RWPE1 (cell line): Measurements from ENCODE around the gene GP9.

Source experiments
- CTCF ChIA-PET: fragments of 350-600 bp; sonication (Branson Sonifier 250); formaldehyde crosslinking; extraction: SDS; loops from one replicate; lab custom pipeline; 2021; lab: Yijun Ruan, JAX
- POLR2A ChIA-PET: fragments of 400-600 bp; formaldehyde crosslinking; extraction: SDS; loops from one replicate; lab custom pipeline; 2020; ENCODE audit warnings: antibody characterized with exemption; ENCODE audit not compliant: low non-redundant PET; lab: Yijun Ruan, JAX
- DNase-seq: peaks from one replicate; pipeline ENCODE4 v3.0.0; 2012; ENCODE audit warnings: low spot score
- H3K27ac ChIP-seq: fragments of 450-650 bp; 2 replicates; pipeline ENCODE4 v1.5.1; 2017
- TF ChIP-seq, protein P1 (sequence below): fragments of 450-650 bp; conservative IDR thresholded peaks from 2 replicates; pipeline ENCODE4 v1.5.1; 2017; ENCODE audit warnings: low read depth, mild to moderate bottlenecking

The GP9 gene

DNA sequence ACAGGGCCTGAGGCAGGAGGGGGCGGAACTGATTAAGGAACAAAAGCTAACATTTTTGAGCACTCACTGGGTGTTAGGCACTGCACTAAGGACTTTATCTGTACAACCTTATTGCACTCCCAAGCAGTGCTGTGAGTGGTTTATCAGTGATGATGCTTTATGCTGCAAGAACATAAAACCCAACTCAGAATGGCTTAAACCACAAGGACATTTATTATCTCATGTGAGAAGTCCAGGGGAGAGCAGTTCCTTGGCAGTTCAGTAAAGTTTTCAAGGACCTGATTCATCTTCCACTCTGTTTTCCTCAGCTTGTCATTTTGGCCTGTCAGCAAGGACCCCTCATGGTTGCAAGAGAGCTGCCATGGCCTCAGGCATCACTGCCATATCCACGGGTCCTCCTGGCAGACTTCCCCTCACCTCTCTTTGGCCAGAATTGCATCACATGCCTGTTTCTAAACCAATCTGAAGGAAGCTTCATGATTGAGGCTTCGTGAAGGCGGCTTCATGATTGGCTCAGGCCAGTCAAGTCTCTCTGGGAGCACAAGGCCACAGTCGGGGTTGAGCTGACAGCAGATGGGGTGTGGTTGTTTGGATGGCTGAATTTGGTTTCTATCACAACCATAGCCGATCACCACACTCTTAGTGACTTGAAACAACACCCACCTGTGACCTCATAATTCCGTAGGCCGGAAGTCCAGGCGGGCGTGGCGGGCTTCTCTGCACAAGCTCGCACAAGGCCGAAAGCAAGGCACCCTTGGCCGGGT is 43.7 kb upstream of the GP9 start:
- CTCF ChIA-PET = interaction anchor here (0.6 to 2.7 kb wide), 6 partner anchors 11 to 134 kb away, joined by 3 to 21 read pairs (median 4); partner anchors contain the start of gene CFAP92
- DNase-seq = no peak
- H3K27ac ChIP-seq = no peak overlapping the region
- POLR2A ChIA-PET = interaction anchor here (0.5 kb wide), 1 partner anchor 138 kb away, joined by 7 read pairs; no protein-coding TSS in a partner anchor
- TF ChIP-seq, protein P1, sequence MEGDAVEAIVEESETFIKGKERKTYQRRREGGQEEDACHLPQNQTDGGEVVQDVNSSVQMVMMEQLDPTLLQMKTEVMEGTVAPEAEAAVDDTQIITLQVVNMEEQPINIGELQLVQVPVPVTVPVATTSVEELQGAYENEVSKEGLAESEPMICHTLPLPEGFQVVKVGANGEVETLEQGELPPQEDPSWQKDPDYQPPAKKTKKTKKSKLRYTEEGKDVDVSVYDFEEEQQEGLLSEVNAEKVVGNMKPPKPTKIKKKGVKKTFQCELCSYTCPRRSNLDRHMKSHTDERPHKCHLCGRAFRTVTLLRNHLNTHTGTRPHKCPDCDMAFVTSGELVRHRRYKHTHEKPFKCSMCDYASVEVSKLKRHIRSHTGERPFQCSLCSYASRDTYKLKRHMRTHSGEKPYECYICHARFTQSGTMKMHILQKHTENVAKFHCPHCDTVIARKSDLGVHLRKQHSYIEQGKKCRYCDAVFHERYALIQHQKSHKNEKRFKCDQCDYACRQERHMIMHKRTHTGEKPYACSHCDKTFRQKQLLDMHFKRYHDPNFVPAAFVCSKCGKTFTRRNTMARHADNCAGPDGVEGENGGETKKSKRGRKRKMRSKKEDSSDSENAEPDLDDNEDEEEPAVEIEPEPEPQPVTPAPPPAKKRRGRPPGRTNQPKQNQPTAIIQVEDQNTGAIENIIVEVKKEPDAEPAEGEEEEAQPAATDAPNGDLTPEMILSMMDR = no peak

DNA sequence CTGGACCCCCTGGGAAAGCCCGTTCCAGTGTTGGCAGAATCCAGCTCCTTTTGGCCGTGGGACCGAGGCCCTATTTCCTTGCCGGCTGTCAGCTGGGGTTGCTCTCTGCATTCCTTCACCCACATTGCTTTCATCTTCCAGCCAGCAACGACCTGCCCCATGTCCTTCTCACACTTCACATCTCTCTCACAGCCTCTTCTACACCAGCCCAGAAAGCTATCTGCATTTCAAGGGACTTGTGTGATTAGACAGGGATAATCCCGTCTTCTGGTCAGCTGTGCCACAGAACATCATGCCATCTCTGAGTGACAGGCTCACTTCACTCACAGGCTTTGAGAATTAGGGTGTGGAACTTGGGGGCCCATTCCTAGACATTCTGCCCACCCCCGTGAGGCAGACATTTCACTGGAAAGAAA is 43.1 kb upstream of the GP9 start:
- TF ChIP-seq, protein P1 = no peak
- no peak for DNase-seq
- no peak overlapping the region for H3K27ac ChIP-seq
- CTCF ChIA-PET = interaction anchor here (0.8 to 2.7 kb wide), 3 partner anchors 13 to 48 kb away, joined by 3 to 21 read pairs (median 9); no protein-coding TSS in a partner anchor
- POLR2A ChIA-PET = no interaction called here

DNA sequence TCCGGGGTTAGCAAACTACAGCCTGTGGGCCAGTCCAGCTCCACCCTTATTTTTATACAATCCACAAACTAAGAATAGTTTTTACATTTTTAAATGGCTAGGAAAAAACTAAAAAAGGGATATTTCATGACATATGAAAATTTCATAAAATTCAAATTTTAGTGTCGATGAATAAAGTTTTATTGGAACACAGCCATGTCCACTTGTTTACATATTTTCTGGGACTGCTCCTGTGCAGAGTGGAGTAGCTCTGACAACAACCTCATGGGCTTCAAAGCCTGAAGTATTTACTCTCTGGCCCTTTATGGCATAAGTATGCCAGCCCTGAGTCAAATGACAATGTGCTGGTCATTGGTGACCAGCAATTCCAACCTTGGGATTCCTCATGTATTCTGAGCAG is 42.3 kb upstream of the GP9 start:
- CTCF ChIA-PET = no interaction called here

DNA sequence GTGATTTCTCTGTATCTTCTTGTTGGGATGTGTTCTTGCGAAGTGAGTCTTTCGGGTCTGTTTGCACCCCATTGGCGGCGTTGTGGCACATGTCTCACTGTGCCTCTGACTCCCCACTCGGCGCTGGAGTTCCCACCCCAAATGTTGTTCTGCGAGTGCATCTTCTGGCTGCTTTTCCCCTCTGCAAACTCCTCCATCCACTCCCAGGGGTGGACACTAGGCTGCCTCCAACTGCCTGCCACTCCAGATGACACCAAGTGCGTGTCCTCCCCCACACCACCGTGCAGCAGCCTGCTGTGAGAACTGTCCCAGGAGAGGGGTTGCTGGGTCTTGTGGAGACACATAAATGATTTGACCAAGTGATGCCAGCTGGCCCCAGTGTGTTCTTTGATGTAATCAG is 41.8 kb upstream of the GP9 start:
- no peak for DNase-seq
- H3K27ac ChIP-seq = no peak overlapping the region
- TF ChIP-seq, protein P1 = no peak
- POLR2A ChIA-PET = no interaction called here
- CTCF ChIA-PET = no interaction called here

More for the DNA sequence above, 42.3 kb upstream of the GP9 start:
- POLR2A ChIA-PET = no interaction called here
- no peak for DNase-seq
- TF ChIP-seq, protein P1 = no peak
- no peak overlapping the region for H3K27ac ChIP-seq

DNA sequence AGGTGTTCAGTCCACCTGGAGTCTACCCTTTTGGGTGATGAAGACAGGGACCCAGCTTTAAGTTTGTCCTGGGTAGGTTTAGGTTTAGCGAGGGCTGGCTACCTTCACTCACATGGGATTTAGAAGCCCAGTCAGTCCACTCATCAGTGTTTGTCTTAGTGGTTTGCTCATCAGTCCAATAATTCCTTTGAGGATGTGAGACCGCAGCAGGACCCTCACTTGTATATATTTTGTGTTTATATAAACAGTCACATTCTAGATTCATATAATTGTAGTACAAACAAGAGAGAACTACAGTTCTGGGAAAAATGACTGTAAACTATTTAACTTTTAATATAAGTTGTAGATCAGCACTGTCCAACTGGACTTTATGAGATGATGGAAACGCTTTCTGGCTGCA is 41.3 kb upstream of the GP9 start:
- H3K27ac ChIP-seq = no peak overlapping the region
- POLR2A ChIA-PET = no interaction called here
- CTCF ChIA-PET = no interaction called here
- DNase-seq = no peak
- TF ChIP-seq, protein P1 = no peak

DNA sequence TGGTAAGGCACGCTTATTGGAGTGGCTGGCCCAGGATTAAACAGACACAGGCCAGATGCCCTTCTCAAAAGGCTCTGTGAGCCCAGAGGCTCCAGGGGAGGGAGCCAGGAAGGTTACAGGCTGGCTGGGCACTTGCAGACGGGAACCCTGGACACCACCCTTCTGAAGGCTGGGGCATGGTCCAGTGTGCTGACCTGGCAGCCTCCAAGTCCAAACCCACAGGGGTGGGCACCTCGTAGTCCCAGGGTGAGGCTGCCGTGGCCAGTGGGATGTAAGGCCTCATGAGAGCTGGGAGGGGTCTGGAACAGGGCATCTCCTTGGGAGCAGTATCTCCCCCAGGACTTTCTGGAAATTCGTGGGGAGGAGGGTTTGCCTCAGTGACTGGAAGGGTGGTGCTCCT is 39.9 kb upstream of the GP9 start:
- ChIA-PET CTCF (interaction anchor here (0.6 kb wide), 1 partner anchor 35 kb away, joined by 3 read pairs; no protein-coding TSS in a partner anchor), POLR2A (no interaction called here)
- DNase-seq = no peak
- TF ChIP-seq, protein P1 = no peak
- no peak overlapping the region for H3K27ac ChIP-seq
